HepG2 (cell line): Measurements from ENCODE around the gene NUDT22.
A peak's percentile ranks its signal among the peaks of the same experiment; 100 is the strongest.

Experiments
- CHD2 ChIP-seq: IDR thresholded peaks from 2 replicates; pipeline ENCODE4 v1.6.1; 2011; ENCODE audit warnings: low read depth, low read length, improper control_type of control experiment
- EP300 ChIP-seq, 3 experiments: sonication (generic) in 1 of 3; formaldehyde crosslinking in 1 of 3; IDR thresholded peaks; 2 replicates each; pipeline versions ENCODE4 v1.5.1 to v1.6.1; 2011 to 2020; ENCODE audit warnings: low read depth in 2 of 3, low read length in 2 of 3, borderline replicate concordance in 1 of 3, improper control_type of control experiment in 1 of 3, mild to moderate bottlenecking in 1 of 3, missing genetic modification reagents in 1 of 3, moderate library complexity in 1 of 3
- EZH2 ChIP-seq: conservative IDR thresholded peaks from 2 replicates; pipeline ENCODE4 v1.6.1; 2012; ENCODE audit warnings: mild to moderate bottlenecking, low read depth, low read length, moderate library complexity
- GABPB1 ChIP-seq: IDR thresholded peaks from 2 replicates; pipeline ENCODE4 v1.6.1; 2016; ENCODE audit warnings: mild to moderate bottlenecking, missing genetic modification reagents, moderate library complexity, missing compliant biosample characterization
- POLR2AphosphoS5 ChIP-seq: IDR thresholded peaks from 2 replicates; pipeline ENCODE4 v1.6.1; 2012; ENCODE audit warnings: low read depth, low read length
- TCF7L2 ChIP-seq: IDR thresholded peaks from 2 replicates; pipeline ENCODE4 v1.6.1; 2011; ENCODE audit warnings: mild to moderate bottlenecking, low read depth, low read length, moderate library complexity
- ZBTB7B ChIP-seq: sonication (generic); formaldehyde crosslinking; IDR thresholded peaks from 2 replicates; pipeline ENCODE4 v1.4.0; 2020; ENCODE audit warnings: missing genetic modification reagents
- ZNF546 ChIP-seq: sonication (generic); formaldehyde crosslinking; conservative IDR thresholded peaks from 2 replicates; pipeline ENCODE4 v1.8.1; 2023; ENCODE audit warnings: mild to moderate bottlenecking, missing genetic modification reagents
- ZNF766 ChIP-seq: sonication (generic); formaldehyde crosslinking; IDR thresholded peaks from 2 replicates; pipeline ENCODE4 v1.5.0; 2020; ENCODE audit warnings: missing genetic modification reagents, borderline replicate concordance
- ZSCAN29 ChIP-seq: sonication (generic); formaldehyde crosslinking; conservative IDR thresholded peaks from 2 replicates; pipeline ENCODE4 v1.4.0; 2020; ENCODE audit warnings: mild to moderate bottlenecking, missing genetic modification reagents

GRCh38 chr11:64218628-64219353 is 7.3 kb upstream of the NUDT22 start:
- TF ChIP-seq EZH2 (no peak), ZSCAN29 (CRISPR knock-in tag) (no peak), POLR2AphosphoS5 (no peak), ZNF766 (CRISPR knock-in tag) (no peak), CHD2 (no peak), ZBTB7B (CRISPR knock-in tag) (no peak), TCF7L2 (no peak), ZNF546 (CRISPR knock-in tag) (no peak), GABPB1 (CRISPR knock-in tag) (peak; percentile 14; the same call in 1 of the 2 replicates), EP300 (IDR thresholded peaks at IDR 0.05; ENCODE audit: low read depth in 2 of 2, low read length in 2 of 2) (no peak), EP300 (CRISPR knock-in tag; IDR thresholded peaks at IDR 0.05; ENCODE audit: borderline replicate concordance) (no peak)
